ENCODE measurements around the gene PKIB.

DNA sequence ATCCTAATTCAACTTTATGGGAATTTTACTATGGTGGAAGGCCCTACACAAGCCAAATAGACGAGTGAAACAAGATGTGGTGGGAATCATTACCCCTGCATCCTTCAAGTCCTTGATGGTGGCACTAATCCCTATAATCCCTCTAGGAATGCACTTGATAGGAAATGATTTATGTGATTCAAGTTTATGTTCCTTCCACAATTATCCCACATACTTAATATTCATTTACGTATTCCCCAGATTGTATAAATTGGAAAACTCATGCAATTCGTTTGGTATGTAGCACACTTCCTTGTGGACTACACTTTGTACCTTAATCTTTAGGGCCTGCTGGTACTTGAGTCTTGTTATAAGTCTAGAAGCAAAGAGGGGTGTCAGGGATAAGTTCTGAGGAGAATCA, 40.8 kb downstream of the PKIB start:
- TF ChIP-seq POLR2AphosphoS5 (IDR thresholded peaks at IDR 0.05; ENCODE audit: low read depth, low read length) (no peak), POLR2A (IDR thresholded peaks at IDR 0.05; ENCODE audit: low read depth, low read length) (no peak), SPI1 (IDR thresholded peaks at IDR 0.05; ENCODE audit: low read depth, low read length) (no peak)

Measured in GM12891 (cell line).